GM10248 (cell line): ENCODE results near the gene IFT122.
"Not testable (repeated sequence)": the region's sequence is repeated elsewhere in the genome, so short reads cannot be mapped to it uniquely, and the experiment has no call there.

Experiments used
- CTCF ChIA-PET: fragments of 300-600 bp; sonication (Branson Sonifier 250); formaldehyde crosslinking; extraction: SDS; loops from one replicate; lab custom pipeline; 2021; ENCODE audit warnings: antibody characterized with exemption; lab: Yijun Ruan, JAX
- POLR2A ChIA-PET: fragments of 350-650 bp; sonication (Branson Sonifier 250); formaldehyde crosslinking; extraction: SDS; loops from one replicate; lab custom pipeline; 2020; ENCODE audit warnings: antibody characterized with exemption; lab: Yijun Ruan, JAX
- DNase-seq: peaks from one replicate; pipeline ENCODE4 v3.0.0; 2012; ENCODE audit errors: extremely low spot score
- TF ChIP-seq, protein P1 (sequence below): IDR thresholded peaks from 2 replicates; pipeline ENCODE4 v1.5.1; 2012; ENCODE audit warnings: mild to moderate bottlenecking, low read depth; ENCODE audit errors: extremely low read depth, missing control alignments, control extremely low read depth

The IFT122 gene

GRCh38 chr3:129487183-129487867 is 47.3 kb downstream of the IFT122 start:
- CTCF ChIA-PET = interaction anchor here (1.0 to 1.6 kb wide), 2 partner anchors 12 to 447 kb away, joined by 4 to 7 read pairs; no protein-coding TSS in a partner anchor
- TF ChIP-seq, protein P1, sequence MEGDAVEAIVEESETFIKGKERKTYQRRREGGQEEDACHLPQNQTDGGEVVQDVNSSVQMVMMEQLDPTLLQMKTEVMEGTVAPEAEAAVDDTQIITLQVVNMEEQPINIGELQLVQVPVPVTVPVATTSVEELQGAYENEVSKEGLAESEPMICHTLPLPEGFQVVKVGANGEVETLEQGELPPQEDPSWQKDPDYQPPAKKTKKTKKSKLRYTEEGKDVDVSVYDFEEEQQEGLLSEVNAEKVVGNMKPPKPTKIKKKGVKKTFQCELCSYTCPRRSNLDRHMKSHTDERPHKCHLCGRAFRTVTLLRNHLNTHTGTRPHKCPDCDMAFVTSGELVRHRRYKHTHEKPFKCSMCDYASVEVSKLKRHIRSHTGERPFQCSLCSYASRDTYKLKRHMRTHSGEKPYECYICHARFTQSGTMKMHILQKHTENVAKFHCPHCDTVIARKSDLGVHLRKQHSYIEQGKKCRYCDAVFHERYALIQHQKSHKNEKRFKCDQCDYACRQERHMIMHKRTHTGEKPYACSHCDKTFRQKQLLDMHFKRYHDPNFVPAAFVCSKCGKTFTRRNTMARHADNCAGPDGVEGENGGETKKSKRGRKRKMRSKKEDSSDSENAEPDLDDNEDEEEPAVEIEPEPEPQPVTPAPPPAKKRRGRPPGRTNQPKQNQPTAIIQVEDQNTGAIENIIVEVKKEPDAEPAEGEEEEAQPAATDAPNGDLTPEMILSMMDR = no peak
- DNase-seq = no peak
- POLR2A ChIA-PET = no interaction called here

GRCh38 chr3:129487868-129488335 is 47.9 kb downstream of the IFT122 start:
- POLR2A ChIA-PET, DNase-seq, CTCF ChIA-PET: not testable (repeated sequence)

DNA sequence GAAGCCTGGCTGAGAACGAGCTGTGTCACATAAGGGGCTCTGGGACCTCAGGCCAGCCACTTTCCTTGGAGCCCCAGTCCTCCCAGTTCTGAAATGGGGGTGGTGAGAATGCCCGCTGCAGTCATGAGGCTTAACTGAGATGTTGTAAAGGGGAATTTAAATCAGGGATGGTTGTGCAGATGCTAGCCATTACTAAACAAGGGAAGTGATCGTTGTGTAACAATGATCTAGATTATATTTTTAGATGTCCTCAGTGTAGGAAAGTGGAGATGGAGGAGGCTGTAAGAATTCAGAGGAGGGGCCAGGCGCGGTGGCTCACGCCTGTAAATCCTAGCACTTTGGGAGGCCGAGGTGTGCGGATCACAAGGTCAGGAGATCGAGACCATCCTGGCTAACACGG is 49.2 kb downstream of the IFT122 start:
- DNase-seq, POLR2A ChIA-PET: not testable (repeated sequence)
- CTCF ChIA-PET = interaction anchor here (1.0 to 5.2 kb wide), 9 partner anchors 13 to 519 kb away, joined by 3 to 48 read pairs (median 5); no protein-coding TSS in a partner anchor

DNA sequence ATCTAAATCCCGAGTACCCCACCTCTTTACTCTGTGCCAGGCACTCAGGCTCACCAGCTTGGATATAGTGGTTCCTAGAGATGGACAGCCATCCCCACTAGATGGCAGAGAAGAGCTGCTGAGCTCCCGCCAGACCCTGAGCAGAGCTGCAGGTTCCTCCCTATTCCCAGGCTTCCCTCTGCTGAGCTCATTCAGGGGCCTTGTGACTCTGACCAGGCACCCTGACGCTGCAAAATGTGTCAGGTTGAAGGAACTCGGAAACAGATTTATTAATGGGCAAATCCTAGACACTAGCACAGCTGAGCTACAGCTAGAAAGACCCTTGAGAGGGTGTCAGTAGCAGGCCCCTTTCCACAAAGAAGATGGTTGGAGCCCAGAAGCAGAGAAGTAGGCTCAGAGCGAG is 50.2 kb downstream of the IFT122 start:
- ChIA-PET POLR2A (no interaction called here), CTCF (interaction anchor here (0.6 to 5.2 kb wide), 46 partner anchors 8 to 520 kb away, joined by 3 to 48 read pairs (median 3); a partner anchor contains a TSS)
- TF ChIP-seq, protein P1 = peak; percentile 93
- DNase-seq = peak; percentile 83

GRCh38 chr3:129491077-129491476 is 51.1 kb downstream of the IFT122 start:
- POLR2A ChIA-PET = not testable (repeated sequence)

GRCh38 chr3:129491794-129492193 is 51.8 kb downstream of the IFT122 start:
- DNase-seq = no peak
- POLR2A ChIA-PET = no interaction called here
- TF ChIP-seq, protein P1 = no peak
- CTCF ChIA-PET = interaction anchor here (0.8 to 5.2 kb wide), 7 partner anchors 11 to 511 kb away, joined by 3 to 48 read pairs (median 4); no protein-coding TSS in a partner anchor

More at GRCh38 chr3:129491077-129491476, 51.1 kb downstream of the IFT122 start:
- not testable (repeated sequence) for DNase-seq
- CTCF ChIA-PET = interaction anchor here (0.8 to 5.2 kb wide), 14 partner anchors 11 to 512 kb away, joined by 3 to 48 read pairs (median 6); no protein-coding TSS in a partner anchor

GRCh38 chr3:129492691-129493090 is 52.7 kb downstream of the IFT122 start:
- no peak for DNase-seq
- ChIA-PET POLR2A (interaction anchor here (0.6 to 0.7 kb wide), 2 partner anchors 9 to 810 kb away, joined by 3 to 5 read pairs; no protein-coding TSS in a partner anchor), CTCF (interaction anchor here (0.8 to 5.2 kb wide), 8 partner anchors 10 to 451 kb away, joined by 3 to 48 read pairs (median 4); no protein-coding TSS in a partner anchor)
- TF ChIP-seq, protein P1 = no peak

DNA sequence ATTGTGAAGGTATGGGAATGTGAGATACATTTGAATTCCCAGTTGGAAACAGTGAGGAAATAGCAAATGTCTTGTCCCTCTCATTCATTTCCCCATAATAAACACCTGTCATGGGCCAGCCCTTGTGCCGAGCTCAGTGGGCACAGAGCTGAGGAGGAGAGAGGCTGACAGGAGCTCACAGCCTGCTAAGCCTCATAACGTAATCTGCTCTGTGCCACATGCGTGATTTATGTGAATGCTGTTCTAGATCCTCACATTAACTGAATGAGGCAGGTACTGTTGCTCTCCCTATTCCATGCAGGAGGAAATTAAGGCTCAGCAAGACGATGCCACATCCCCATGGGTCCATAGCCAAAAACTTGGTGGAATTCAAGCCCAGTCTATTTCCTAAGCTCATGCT is 53.2 kb downstream of the IFT122 start:
- POLR2A ChIA-PET = interaction anchor here (0.7 kb wide), 1 partner anchor 8 kb away, joined by 5 read pairs; no protein-coding TSS in a partner anchor
- CTCF ChIA-PET = interaction anchor here (0.8 to 5.2 kb wide), 6 partner anchors 9 to 450 kb away, joined by 3 to 48 read pairs (median 4); no protein-coding TSS in a partner anchor

DNA sequence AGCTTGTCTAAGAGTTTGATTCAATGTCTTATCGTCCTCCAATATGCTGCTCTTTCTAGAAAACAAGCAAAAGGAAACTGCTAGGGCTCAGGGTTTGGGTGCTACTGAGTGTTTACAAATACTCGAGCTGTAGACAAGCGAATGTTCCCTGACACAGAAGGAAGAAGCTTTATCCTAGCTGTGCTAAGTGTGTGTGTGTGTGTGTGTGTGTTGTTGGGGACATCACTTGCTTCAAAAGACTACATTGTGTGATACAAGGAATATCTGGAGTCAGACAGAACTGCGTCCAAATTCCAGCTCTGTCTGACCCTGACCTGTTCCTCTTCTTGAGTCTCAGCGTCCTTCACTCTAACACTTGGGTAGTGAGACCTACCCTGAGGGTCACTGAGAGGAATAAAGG is 54.5 kb downstream of the IFT122 start:
- DNase-seq, POLR2A ChIA-PET: not testable (repeated sequence)
- CTCF ChIA-PET = interaction anchor here (1.2 to 2.1 kb wide), 2 partner anchors 111 to 440 kb away, joined by 3 to 6 read pairs; no protein-coding TSS in a partner anchor

More for the DNA sequence above, 53.2 kb downstream of the IFT122 start:
- DNase-seq = no peak
- TF ChIP-seq, protein P1 = no peak

GRCh38 chr3:129495006-129495639 is 55.1 kb downstream of the IFT122 start:
- POLR2A ChIA-PET, DNase-seq: not testable (repeated sequence)
- CTCF ChIA-PET = interaction anchor here (1.2 kb wide), 1 partner anchor 112 kb away, joined by 3 read pairs; no protein-coding TSS in a partner anchor
